ENCODE results near the gene CYP39A1.

- TF ChIP-seq CTCF (conservative IDR thresholded peaks at IDR 0.05 in 1 of 2, IDR thresholded peaks at IDR 0.05 in 1 of 2; ENCODE audit: low read depth in 1 of 2, low read length in 2 of 2) = no peak
- no peak for TF ChIP-seq EZH2 (IDR thresholded peaks at IDR 0.05; ENCODE audit: low read length, missing control alignments)
These were observed 88.7 kb downstream of the CYP39A1 start for GRCh38 chr6:46563924-46564323.

All from fibroblast of lung (primary cell).